B cell (primary cell): ENCODE data around the gene SDCCAG8. TPM values are rescaled to one million over a fixed set of nuclear protein-coding genes. Genes with fewer than 3 reads are reported as not detected.

Source experiments
- ATAC-seq: fragments of 200-7000 bp; cut with Tn5 transposase; one replicate; pipeline ENCODE4 v1.10.0; 2021; ENCODE audit warnings: low read depth, mild to moderate bottlenecking, moderate number of reproducible peaks, moderate library complexity
- CTCF ChIA-PET: fragments of 350-600 bp; sonication (Branson Sonifier 250); formaldehyde crosslinking; loops from one replicate; lab custom pipeline; 2021; ENCODE audit warnings: antibody characterized with exemption, inconsistent platforms; lab: Charles Lee
- POLR2A ChIA-PET: fragments of 350-600 bp; sonication (Branson Sonifier 250); formaldehyde crosslinking; loops from one replicate; lab custom pipeline; 2021; ENCODE audit warnings: antibody characterized with exemption; lab: Charles Lee
- DNase-seq: peaks from one replicate; pipeline ENCODE4 v3.0.0; 2013
- H2AFZ ChIP-seq: 2 replicates; pipeline ENCODE4 v1.6.1; 2012; ENCODE audit warnings: mild to moderate bottlenecking, low read depth, low read length; ENCODE audit not compliant: insufficient read depth, poor library complexity, severe bottlenecking
- H3K27ac ChIP-seq, 2 donors: 1 replicate in 1 of 2; 2 replicates in 1 of 2; pipeline ENCODE4 v1.5.1; 2012 to 2013; ENCODE audit warnings: low read length in 2 of 2, mild to moderate bottlenecking in 2 of 2, moderate library complexity in 1 of 2
- H3K27me3 ChIP-seq, 4 experiments: fragments of 200-600 bp in 1 of 4; sonication (generic) in 1 of 4; replicated peaks in 1 of 4; 1 replicate in 2 of 4; 2 replicates in 2 of 4; pipeline versions ENCODE4 v1.6.1 to v1.7.0; 2013 to 2016; ENCODE audit warnings: low read length in 3 of 4, mild to moderate bottlenecking in 2 of 4, mixed read lengths in 1 of 4, moderate library complexity in 1 of 4; ENCODE audit not compliant: insufficient read depth in 4 of 4, control insufficient read depth in 3 of 4; ENCODE audit errors: control extremely low read depth in 1 of 4
- H3K36me3 ChIP-seq, 2 experiments: replicated peaks in 1 of 2; 1 replicate in 1 of 2; 2 replicates in 1 of 2; pipeline versions ENCODE4 v1.6.1 to v1.7.1; 2013; ENCODE audit warnings: low read length in 1 of 2; ENCODE audit not compliant: insufficient read depth in 2 of 2, control insufficient read depth in 1 of 2; ENCODE audit errors: control extremely low read depth in 1 of 2, extremely low read depth in 1 of 2
- H3K4me1 ChIP-seq, 2 donors: fragments of 200-600 bp in 1 of 2; sonication (generic) in 1 of 2; 1 replicate in 1 of 2; 2 replicates in 1 of 2; pipeline versions ENCODE4 v1.5.1 to v1.6.1; 2013 to 2017; ENCODE audit warnings: low read length in 2 of 2; ENCODE audit not compliant: control insufficient read depth in 2 of 2, insufficient read depth in 2 of 2
- H3K4me2 ChIP-seq: replicated peaks from 2 replicates; pipeline ENCODE3; 2012; ENCODE audit warnings: mild to moderate bottlenecking, low read depth, low read length; ENCODE audit not compliant: poor library complexity, severe bottlenecking
- H3K4me3 ChIP-seq, 5 experiments: fragments of 200-600 bp in 1 of 5; sonication (generic) in 1 of 5; 1 replicate in 3 of 5; 2 replicates in 2 of 5; pipeline versions ENCODE4 v1.5.1 to v1.7.0; 2011 to 2016; ENCODE audit warnings: low read length in 4 of 5, mild to moderate bottlenecking in 4 of 5, low read depth in 2 of 5, control low read depth in 1 of 5, moderate library complexity in 1 of 5; ENCODE audit not compliant: insufficient read depth in 1 of 5; ENCODE audit errors: control extremely low read depth in 1 of 5, extremely low read depth in 1 of 5
- H3K79me2 ChIP-seq: fragments of 200-600 bp; sonication (generic); one replicate; pipeline ENCODE4 v1.6.0; 2016; ENCODE audit warnings: low read length; ENCODE audit not compliant: control insufficient read depth, insufficient read depth
- H3K9ac ChIP-seq: fragments of 200-600 bp; sonication (generic); 2 replicates; pipeline ENCODE4 v1.6.1; 2017; ENCODE audit warnings: mild to moderate bottlenecking, low read length, moderate library complexity
- H3K9me3 ChIP-seq, 3 donors: one replicate each; pipeline versions ENCODE4 v1.6.1 to v1.7.1; 2013; ENCODE audit warnings: low read length in 2 of 3; ENCODE audit not compliant: control insufficient read depth in 2 of 3, insufficient read depth in 1 of 3; ENCODE audit errors: control extremely low read depth in 1 of 3
- H4K20me1 ChIP-seq: 2 replicates; pipeline ENCODE4 v1.6.0; 2012; ENCODE audit warnings: mild to moderate bottlenecking, low read length; ENCODE audit not compliant: insufficient read depth, control insufficient read depth, poor library complexity, severe bottlenecking
- H3K27ac Mint-ChIP-seq: one replicate; pipeline ENCODE4 v1.8.0; 2021; ENCODE audit warnings: mixed read lengths
- H3K27me3 Mint-ChIP-seq: one replicate; pipeline ENCODE4 v1.8.0; 2021; ENCODE audit warnings: mixed read lengths
- H3K4me1 Mint-ChIP-seq: one replicate; pipeline ENCODE4 v1.8.0; 2021; ENCODE audit warnings: mixed read lengths
- H3K4me3 Mint-ChIP-seq: one replicate; pipeline ENCODE4 v1.8.0; 2021; ENCODE audit warnings: mixed read lengths
- H3K9me3 Mint-ChIP-seq: one replicate; pipeline ENCODE4 v1.8.0; 2022; ENCODE audit warnings: mixed read lengths; ENCODE audit not compliant: insufficient read depth
- EZH2 ChIP-seq: IDR thresholded peaks from 2 replicates; pipeline ENCODE4 v1.6.1; 2012; ENCODE audit warnings: borderline replicate concordance, low read depth, mild to moderate bottlenecking, moderate library complexity, low read length; ENCODE audit not compliant: insufficient read depth, poor library complexity, severe bottlenecking
- WGBS: methylation state at CpG from one replicate; pipeline ENCODE4 v1.1.5; 2013; ENCODE audit warnings: missing lambda C conversion rate; ENCODE audit not compliant: insufficient coverage; 5-methylcytosine and 5-hydroxymethylcytosine counted together
- intact Hi-C: fragments of 100-400 bp; cut with micrococcal nuclease; formaldehyde crosslinking; loops from one replicate; pipeline ENCODE4 v1.10.0; 2022
- polyA plus RNA-seq: library from polyadenylated mRNA; depleted of rRNA; stranded (reverse); fragments of >200 nt; gene quantifications from 2 replicates; pipeline ENCODE4 v1.2.3, GENCODE V29; 2012
- total RNA-seq, 2 donors: library from RNA; stranded (reverse); fragments of 120-200 nt in 1 of 2; gene quantifications; 1 replicate in 1 of 2; 2 replicates in 1 of 2; pipeline versions ENCODE4 v1.2.3 to v1.2.4, GENCODE V29; 2013 to 2022
- TF ChIP-seq, protein P1 (sequence below): fragments of 200-600 bp; IDR thresholded peaks from one replicate; pipeline ENCODE4 v1.8.0; 2022; ENCODE audit warnings: antibody characterized with exemption, mild to moderate bottlenecking

Gene SDCCAG8
- total and polyA plus RNA-seq, 2 donors (not counting 1 experiment from before 2014, with no cell fraction given) = 37.1 to 60.7 TPM

DNA sequence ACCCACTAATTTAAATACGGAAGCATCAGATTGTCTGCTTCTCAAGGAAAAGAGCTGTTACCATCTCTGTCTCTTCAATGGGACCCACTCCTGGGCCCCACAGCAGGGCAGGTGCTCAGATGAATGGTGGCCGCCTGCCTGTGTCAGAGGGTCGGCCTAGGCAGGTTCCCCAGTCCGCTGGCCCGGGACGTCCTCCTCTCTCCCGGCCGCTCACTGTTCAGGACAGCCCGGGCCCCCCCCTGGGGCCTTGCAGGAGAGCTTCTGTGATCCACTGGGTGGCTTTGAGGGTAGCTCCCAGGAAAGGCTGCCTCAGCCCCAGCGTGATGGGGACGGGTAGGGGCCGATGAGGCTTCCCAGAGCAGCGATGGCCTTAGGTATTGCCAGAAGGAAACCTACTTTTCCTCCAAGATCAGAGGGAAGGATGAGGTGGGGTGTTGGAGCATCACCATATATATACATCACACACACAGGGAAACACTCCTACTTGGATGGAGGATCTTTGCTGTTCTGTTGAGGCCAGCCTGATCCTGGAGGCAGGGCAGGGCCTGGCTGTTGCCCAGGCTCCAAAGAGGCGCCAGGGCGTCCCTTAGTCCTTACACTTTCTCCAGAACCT lies 231.3 kb downstream of the SDCCAG8 start:
- WGBS = 93% methylated on average over 11 of the region's 15 CpGs
- H3K4me2 ChIP-seq = no peak overlapping the region
- peaks cover 10% of the 10 kb centered on the region for H3K4me1 Mint-ChIP-seq

DNA sequence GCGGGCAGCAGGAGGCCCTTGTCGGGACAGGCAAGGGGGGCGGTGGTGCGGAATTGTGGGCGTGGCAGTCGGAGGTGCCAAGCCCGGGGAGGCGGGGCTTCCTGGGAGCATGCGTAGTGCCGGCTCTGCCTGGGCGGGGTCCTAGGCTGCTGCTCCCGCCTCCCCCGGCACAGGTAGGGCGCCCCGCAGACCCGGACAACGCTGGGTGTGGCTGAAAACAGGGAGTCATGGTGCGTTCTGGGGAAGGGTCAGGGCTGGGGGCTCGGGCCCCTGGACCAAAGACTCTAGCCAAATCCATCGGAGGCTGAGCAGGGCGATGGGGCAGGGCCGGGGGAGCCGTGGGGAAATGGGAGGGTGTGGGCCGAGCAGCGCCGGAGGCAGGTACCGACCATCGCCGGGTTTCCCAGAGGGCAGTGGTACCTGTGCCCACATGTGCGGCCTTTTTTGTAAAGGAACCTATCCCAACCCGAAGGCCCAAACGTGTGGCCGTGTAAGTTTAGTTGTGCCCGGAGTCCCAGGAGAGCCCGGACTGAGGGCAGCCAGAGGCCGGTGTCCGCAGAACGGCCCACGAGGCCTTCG lies 231.9 kb downstream of the SDCCAG8 start:
- no peak overlapping the region for H3K4me3 Mint-ChIP-seq
- ATAC-seq = peak; percentile 17
- CTCF ChIA-PET = no interaction called here

More for the DNA sequence above, 231.3 kb downstream of the SDCCAG8 start:
- peaks cover 0 to 13% of the 10 kb centered on the region in 2 experiments for H3K36me3 ChIP-seq
- POLR2A ChIA-PET = no interaction called here
- ATAC-seq = no peak
- DNase-seq = no peak
- Mint-ChIP-seq H3K27ac (no peak overlapping the region), H3K9me3 (no peaks in the 10 kb centered on the region), H3K27me3 (no peaks in the 10 kb centered on the region), H3K4me3 (no peak overlapping the region)
- TF ChIP-seq EZH2 = no peak
- TF ChIP-seq, protein P1, sequence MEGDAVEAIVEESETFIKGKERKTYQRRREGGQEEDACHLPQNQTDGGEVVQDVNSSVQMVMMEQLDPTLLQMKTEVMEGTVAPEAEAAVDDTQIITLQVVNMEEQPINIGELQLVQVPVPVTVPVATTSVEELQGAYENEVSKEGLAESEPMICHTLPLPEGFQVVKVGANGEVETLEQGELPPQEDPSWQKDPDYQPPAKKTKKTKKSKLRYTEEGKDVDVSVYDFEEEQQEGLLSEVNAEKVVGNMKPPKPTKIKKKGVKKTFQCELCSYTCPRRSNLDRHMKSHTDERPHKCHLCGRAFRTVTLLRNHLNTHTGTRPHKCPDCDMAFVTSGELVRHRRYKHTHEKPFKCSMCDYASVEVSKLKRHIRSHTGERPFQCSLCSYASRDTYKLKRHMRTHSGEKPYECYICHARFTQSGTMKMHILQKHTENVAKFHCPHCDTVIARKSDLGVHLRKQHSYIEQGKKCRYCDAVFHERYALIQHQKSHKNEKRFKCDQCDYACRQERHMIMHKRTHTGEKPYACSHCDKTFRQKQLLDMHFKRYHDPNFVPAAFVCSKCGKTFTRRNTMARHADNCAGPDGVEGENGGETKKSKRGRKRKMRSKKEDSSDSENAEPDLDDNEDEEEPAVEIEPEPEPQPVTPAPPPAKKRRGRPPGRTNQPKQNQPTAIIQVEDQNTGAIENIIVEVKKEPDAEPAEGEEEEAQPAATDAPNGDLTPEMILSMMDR = no peak
- H4K20me1 ChIP-seq = no peaks in the 10 kb centered on the region
- intact Hi-C loops = no loop called here
- CTCF ChIA-PET = no interaction called here
- H3K79me2 ChIP-seq = no peaks in the 10 kb centered on the region
- H3K27me3 ChIP-seq = peaks cover 0 to 8% (median 0%) of the 10 kb centered on the region in 4 experiments
- H3K4me1 ChIP-seq = peaks cover 8% of the 10 kb centered on the region in 2 donors
- no peak overlapping the region for H3K4me3 ChIP-seq
- no peak overlapping the region for H3K9ac ChIP-seq
- peaks cover 0 to 6% (median 0%) of the 10 kb centered on the region in 3 donors for H3K9me3 ChIP-seq
- H2AFZ ChIP-seq = no peak overlapping the region
- no peak overlapping the region for H3K27ac ChIP-seq

More for the DNA sequence above, 231.9 kb downstream of the SDCCAG8 start:
- H3K9me3 ChIP-seq = peaks cover 0 to 6% (median 0%) of the 10 kb centered on the region in 3 donors
- H3K36me3 ChIP-seq = peaks cover 0 to 13% of the 10 kb centered on the region in 2 experiments
- Mint-ChIP-seq H3K4me1 (peaks cover 4% of the 10 kb centered on the region), H3K9me3 (no peaks in the 10 kb centered on the region), H3K27me3 (no peaks in the 10 kb centered on the region), H3K27ac (no peak overlapping the region)
- no peak overlapping the region for H3K4me2 ChIP-seq
- no peak for DNase-seq
- intact Hi-C loops = no loop called here
- peak overlapping the region; percentile 19 for H3K9ac ChIP-seq
- H3K4me1 ChIP-seq = peaks cover 2% of the 10 kb centered on the region in 2 donors
- H2AFZ ChIP-seq = no peak overlapping the region
- WGBS = 89% methylated on average over 40 of the region's 40 CpGs
- H3K79me2 ChIP-seq = no peaks in the 10 kb centered on the region
- POLR2A ChIA-PET = no interaction called here
- H4K20me1 ChIP-seq = no peaks in the 10 kb centered on the region
- H3K27ac ChIP-seq = no peak overlapping the region
- peak overlapping the region in 3 of 5 experiments; percentile 4 to 42 (median 39) for H3K4me3 ChIP-seq
- TF ChIP-seq, protein P1 = no peak
- no peak for TF ChIP-seq EZH2
- H3K27me3 ChIP-seq = peaks cover 0 to 2% (median 0%) of the 10 kb centered on the region in 4 experiments
